HG03571 (cell line): ENCODE measurements around the gene ZNF750.

Experiments
- ATAC-seq: cut with Tn5 transposase; IDR thresholded peaks from one replicate; pipeline ENCODE4 v1.9.1; 2021; ENCODE audit not compliant: unreplicated experiment

The ZNF750 gene

GRCh38 chr17:82839617-82840292 is at the start of gene ZNF750:
Gene ZNF750 (minus strand): TSS chr17:82840022. CDS start chr17:82832454, 7,568 bp downstream.
- ATAC-seq: no peak

GRCh38 chr17:82888583-82889495 is 49.0 kb upstream of the ZNF750 start:
- ATAC-seq: no peak

- no peak for ATAC-seq
Measured at GRCh38 chr17:82887255-82888164, 47.7 kb upstream of the ZNF750 start.

GRCh38 chr17:82884970-82885353 is 45.1 kb upstream of the ZNF750 start:
- no peak for ATAC-seq

- ATAC-seq: no peak
Measured at GRCh38 chr17:82884341-82884969, 44.6 kb upstream of the ZNF750 start.

- ATAC-seq: no peak
Measured at GRCh38 chr17:82883419-82884031, 43.7 kb upstream of the ZNF750 start.

GRCh38 chr17:82882715-82883418 is 43.0 kb upstream of the ZNF750 start:
- ATAC-seq: no peak

GRCh38 chr17:82881900-82882714 is 42.3 kb upstream of the ZNF750 start:
- ATAC-seq: no peak

- ATAC-seq: no peak
Measured at GRCh38 chr17:82881324-82881823, 41.6 kb upstream of the ZNF750 start.

- ATAC-seq: no peak
Measured at GRCh38 chr17:82880620-82881323, 41.0 kb upstream of the ZNF750 start.

- ATAC-seq: no peak
Measured at GRCh38 chr17:82879241-82879640, 39.4 kb upstream of the ZNF750 start.

- ATAC-seq: no peak
Measured at GRCh38 chr17:82878527-82878926, 38.7 kb upstream of the ZNF750 start.

GRCh38 chr17:82876602-82877379 is 37.0 kb upstream of the ZNF750 start:
- ATAC-seq: no peak

GRCh38 chr17:82876149-82876548 is 36.3 kb upstream of the ZNF750 start:
- ATAC-seq: no peak

- ATAC-seq: no peak
Measured at GRCh38 chr17:82875407-82875856, 35.6 kb upstream of the ZNF750 start.

- no peak for ATAC-seq
Measured at GRCh38 chr17:82874011-82874835, 34.4 kb upstream of the ZNF750 start.
